GM15510 (cell line): ENCODE results near the gene PRIMPOL.

Source experiments
- POLR2A ChIP-seq: IDR thresholded peaks from 3 replicates; pipeline ENCODE4 v1.6.1; 2011; ENCODE audit warnings: borderline replicate concordance; ENCODE audit not compliant: insufficient read length; ENCODE audit errors: extremely low read depth

The PRIMPOL gene

DNA sequence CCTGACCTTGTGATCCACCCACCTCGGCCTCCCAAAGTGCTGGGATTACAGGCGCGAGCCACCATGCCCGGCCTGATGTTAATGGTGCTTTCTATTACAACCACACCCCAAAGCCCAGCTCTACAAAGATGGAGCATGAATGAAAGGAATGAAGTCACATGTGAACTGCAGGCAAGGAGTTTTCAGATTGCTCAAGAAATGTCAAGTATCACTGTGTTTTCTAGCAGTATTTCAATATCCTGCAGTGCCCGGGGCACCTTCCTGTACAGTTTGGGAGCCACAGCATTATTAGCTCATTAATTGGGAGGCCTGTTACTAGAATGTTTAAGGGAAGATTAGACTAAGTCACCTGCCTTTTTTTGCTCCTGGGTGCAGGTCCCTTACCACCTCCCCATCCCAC lies 40.1 kb downstream of the PRIMPOL start:
- no peak for TF ChIP-seq POLR2A

DNA sequence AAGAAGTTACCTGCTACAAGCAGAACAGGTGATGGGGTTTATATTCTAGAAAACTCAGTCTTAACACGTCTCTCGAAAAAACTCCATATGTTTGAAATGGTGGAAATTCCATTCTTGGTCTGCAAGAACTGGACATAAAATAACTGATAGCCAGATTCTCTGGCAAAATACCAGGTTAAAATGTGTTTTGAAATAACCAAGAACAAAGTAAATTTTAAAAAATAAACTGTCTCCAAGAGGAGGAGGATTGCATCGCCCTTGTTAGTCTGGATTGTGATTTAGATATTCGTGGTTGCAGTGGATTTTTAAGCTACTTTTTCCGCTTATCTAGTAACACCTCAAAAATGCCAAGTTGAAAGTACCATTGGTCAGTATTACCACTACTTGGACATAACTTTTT lies 43.5 kb downstream of the PRIMPOL start:
- TF ChIP-seq POLR2A: no peak

DNA sequence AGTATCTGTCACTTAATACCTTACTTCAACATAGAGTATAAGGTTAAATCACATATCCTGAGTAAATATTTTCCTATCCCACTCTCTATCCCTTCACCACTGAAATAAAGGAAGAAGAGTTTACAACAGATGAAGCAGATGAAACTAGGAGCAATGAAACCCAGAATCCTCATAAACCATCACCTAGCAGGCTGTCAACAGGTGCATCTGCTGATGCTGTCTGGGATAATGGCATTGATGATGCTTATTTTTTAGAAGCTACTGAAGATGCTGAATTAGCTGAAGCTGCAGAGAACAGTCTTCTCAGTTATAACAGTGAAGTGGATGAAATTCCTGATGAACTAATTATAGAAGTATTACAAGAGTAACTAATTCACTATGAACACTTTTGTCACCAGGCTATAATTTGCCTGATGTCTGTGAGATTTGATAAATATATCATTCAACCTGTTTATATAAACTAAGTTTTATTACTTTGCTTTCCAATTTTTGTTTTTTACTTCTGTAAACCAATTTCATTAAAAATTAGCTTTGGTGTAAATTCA lies 44.9 kb downstream of the PRIMPOL start:
- no peak for TF ChIP-seq POLR2A

DNA sequence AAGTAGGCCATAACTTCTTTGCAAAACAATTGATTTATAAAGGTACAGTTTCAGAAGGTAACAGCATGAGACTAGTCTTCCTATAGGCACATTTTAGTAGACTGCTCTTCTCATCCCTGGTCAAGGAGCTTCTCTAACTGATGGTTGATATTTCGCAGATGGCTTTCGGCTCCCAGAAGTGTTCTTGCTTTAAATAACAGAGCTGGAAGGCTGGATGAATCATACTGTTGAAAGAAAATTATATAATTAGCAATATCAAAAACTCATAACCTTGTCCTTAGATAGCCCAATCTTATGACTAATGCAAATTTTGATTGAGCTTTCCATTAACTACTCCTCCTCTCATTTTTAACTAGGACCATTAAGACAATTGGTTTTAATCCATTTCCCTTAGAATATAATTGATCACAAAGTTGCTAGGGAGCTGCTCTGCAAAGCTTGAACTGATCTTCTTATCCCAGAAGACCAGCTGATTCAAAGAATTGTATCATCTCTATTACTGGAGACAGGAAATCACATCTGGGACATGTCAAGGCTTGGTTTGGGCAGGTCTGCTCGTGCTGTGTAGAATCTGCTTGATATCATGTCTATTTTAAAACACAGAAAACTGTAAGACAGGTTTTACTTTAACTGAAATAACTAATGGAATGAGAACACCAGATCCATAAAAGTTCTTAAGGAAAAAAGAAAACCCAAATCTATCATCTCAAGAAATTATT lies 45.8 kb downstream of the PRIMPOL start:
- no peak for TF ChIP-seq POLR2A

DNA sequence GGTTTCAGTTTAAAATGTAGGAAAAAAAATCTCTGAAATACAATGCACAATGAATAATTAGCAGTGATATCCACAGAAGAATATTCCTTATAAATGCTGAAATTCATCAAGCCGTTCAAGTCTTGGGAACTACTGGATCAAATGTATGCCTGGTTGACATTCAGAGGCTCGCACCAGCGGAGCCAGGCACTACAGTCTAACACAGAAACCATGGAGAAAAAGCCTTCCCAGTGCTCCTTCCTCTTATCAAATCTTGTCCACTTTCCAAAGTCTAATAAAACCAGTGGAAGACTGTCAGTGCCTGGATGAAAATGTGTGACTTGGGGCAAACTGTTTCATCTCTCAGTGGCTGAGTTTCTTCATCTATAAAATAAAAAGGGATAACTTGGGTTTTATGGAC lies 48.4 kb downstream of the PRIMPOL start:
- TF ChIP-seq POLR2A: no peak

DNA sequence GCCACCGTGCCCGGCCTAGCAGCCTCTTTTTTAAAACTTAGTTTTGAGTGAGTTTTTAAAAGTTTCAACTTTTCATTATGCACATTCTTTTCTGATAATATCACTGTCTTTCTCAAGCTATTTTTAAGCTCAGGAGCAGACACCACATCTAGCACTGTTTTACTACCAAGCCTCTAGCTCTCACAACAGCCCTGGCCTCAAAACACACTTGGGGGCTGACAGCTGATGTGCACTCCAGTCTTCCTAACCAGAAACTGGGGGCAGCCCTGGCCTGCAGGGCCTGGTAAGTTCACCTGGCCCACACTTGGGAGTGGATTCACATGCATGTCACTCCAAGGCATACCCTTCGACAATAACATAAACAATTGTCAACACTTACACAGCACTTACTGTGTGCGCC lies 50.4 kb downstream of the PRIMPOL start:
- TF ChIP-seq POLR2A: no peak

DNA sequence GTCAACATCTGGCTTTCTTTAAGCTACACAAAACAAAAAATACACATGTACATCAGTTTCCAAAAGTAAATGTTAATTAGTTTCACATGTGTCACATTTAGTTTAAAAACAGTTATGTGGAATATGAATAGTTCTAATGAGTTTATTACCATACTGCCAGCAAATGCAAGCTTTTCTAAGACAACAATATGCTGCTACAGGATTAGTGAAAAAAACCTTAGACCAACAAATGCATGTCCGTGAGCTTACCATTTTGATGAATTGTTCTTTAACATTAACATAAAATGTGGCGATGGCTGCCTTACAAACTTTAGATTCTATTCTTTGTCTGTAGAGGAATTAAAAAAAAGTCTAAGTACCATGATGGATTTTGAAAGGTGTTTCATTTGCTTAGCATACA lies 52.6 kb downstream of the PRIMPOL start:
- TF ChIP-seq POLR2A: no peak

DNA sequence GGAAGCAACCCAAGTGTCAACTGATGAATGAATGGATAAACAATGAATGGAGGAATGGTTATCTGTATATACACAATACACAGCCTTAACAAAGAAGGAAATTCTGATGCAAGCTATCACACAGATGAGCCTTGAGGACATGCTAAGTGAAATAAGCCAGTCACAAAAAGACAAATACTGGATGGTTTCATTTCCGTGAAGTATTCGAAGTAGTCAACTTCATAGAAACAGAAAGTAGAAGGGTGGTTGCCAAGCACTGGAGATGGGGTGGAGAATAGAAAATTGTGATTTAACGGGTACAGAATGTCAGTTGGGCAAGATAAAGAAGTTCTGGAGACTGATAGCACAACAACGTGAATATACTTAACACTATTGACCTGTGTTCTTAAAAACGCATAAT lies 56.2 kb downstream of the PRIMPOL start:
- TF ChIP-seq POLR2A: no peak

DNA sequence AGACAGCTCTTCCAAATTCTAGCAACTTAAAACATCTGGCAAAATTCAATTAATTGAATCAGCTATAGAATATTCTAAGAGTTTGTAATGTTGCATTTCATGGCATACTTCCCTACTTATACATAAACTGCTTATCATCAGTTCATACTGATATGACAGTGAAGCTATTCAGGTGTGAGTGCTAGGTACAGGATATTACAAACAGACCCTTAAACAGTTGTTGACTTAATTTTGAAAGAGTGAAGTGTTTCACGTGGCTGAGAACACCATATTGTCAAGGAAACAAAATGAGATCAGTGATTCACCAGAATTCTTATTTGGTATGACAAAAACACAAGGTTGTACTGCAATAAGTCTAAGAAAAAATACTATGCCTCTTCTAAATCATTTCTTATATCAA lies 56.9 kb downstream of the PRIMPOL start:
- TF ChIP-seq POLR2A: no peak

DNA sequence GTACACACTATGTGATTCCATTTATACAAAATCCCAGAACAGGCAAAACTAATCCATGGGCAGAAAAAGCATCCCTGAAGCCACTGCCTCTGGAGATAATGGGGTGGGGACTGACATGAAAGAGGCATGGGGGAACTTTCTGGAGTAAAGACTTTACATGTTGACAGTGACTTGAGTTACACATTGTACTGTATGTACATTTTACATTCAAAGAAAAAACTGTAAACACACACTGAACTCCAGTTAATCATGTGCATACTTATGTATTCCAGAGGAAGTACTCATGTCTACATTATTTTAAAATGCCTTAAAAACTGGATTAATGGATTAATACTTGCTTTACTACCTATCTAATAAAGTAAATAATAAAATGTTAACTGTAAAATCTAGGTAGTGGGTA lies 62.8 kb downstream of the PRIMPOL start:
- no peak for TF ChIP-seq POLR2A

DNA sequence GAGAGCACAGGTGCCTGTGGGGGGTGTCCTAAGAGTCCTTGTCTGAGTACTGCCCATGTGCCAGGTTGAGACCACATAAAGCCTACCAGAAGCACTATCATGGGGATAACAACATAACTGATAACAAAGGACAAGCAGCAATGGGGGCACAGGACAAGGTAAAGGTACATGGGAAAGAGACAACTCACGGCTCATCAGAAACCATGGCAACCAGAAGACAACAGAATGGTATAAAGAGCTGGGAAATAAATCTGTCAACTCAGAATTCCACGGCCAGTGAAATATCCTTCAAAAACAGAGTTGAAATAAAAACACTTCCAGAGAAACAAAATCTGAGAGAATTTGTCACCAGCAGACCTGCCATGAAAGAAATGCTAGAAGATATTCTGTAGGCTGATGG lies 64.3 kb downstream of the PRIMPOL start:
- no peak for TF ChIP-seq POLR2A

DNA sequence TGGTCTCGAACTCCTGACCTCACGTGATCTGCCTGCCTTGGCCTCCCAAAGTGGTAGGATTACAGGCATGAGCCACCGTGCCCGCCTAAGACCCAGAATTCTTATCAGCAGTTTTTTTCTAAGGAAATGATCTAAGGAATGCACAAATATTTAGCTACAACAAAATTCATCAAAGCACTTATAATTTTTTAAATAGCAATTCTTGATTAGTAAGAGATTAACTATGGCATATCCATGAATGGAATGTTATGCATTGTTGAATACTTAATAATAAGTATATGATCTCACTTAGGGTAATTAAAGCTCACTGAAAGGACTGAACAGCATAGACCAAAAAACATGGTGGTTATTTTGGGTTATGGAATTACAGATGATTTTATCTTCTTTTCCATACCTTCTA lies 66.0 kb downstream of the PRIMPOL start:
- TF ChIP-seq POLR2A: no peak

DNA sequence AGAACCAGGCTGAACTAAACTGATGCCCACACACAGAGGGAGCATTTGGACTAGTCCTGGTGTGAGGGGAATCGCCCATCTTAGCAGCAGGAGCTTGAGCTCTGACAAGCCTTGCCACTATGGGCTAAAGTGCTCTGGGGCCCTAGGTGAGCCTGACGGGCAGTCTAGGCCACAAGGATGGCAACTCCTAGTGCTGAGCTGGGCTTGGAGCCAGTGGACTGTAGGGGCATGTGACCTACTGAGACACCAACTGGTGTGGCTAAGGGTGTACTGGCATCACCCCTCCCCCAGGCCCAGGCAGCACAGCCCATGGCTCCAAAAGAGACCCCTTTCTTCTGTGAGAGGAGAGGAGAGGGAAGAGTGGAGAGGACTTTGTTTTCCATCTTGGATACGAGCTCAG lies 69.9 kb downstream of the PRIMPOL start:
- no peak for TF ChIP-seq POLR2A

DNA sequence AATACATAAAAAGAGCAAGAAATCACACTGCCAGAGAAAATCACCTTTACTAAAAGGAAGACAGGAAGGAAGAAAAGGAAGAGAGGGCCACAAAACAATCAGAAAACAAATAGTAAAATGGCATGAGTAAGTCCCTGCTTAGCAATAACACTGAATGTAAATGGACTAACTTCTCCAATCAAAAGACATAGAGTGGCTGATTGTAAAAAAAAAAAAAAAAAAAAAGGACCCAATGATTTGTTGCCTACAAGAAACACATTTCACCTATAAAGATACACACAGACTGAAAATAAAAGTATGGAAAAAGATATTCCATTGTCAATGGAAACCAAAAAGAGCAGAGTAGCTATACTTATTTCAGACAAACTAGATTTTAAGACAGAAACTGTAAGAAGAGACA lies 71.7 kb downstream of the PRIMPOL start:
- TF ChIP-seq POLR2A: no peak

DNA sequence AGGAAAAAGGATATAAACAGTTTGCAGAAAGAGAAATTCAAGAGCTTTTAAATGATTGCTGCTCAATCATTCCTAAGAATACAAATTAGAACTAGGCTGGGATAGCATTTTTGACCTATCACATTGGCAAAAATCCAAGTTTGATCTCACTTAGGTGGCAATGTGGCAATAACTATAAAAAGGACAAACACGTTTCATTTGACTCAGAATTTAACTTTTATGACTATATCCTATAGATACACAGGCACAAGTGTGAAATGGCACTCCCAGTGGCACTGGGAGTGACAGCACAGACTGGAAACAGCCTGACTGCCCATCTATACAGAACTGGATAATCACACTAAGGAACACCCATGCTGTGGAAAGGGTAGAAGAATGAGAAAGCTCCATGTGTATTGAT lies 73.3 kb downstream of the PRIMPOL start:
- no peak for TF ChIP-seq POLR2A

DNA sequence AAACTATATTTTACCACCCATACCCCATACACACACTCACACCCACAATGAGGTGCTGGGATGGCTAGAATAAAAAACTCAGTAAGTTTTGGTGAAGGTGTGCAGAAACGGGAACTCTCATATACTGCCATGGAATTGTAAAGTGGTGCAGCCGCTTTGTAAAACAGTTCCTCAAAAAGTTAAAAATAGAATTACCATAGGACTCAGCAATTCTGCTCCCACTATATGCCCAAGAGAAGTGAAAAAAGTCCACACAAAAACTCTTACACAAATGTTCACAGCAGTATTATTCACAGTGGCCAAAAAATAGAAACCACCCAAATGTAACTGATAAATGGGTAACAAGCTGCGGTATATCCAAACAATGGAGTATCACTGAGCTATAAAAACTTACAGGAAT lies 77.9 kb downstream of the PRIMPOL start:
- no peak for TF ChIP-seq POLR2A

DNA sequence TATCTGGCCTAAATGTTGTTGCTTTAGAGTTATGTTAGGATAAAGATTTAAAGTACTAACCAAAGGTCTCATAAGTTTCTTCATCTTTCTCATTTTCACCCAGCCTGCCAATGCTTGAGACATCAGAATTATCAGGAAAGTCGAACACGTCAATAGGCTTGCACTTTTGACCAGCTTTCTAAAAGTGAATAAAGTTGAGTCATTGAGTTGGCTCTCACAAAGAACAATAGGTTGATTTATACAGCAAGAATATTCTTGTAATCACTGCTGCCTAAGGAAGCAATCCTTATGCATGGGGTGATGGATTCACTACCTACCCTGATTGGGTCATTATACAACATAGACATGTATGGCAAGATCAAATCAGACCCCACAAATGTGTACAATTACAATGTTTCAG lies 79.3 kb downstream of the PRIMPOL start:
- no peak for TF ChIP-seq POLR2A

DNA sequence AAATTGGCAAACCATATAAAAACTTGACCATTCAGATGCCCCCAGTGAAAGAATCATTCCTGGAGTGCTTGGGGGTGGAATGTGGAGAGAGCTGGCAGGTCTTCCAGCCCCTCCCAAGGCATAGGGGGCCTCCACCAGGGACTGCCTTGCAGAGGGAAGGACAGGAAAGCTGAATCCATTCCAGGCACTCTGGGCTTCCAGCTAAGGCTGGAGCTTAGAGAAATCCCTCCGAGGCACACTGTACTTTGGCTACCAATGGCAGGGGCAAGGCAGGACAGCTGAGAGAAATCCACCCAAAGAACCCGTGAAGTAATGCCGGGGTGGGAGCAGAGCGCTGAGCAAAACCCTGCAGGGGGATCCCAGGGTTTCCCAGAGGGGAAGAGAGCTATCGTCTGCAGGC lies 80.4 kb downstream of the PRIMPOL start:
- TF ChIP-seq POLR2A: no peak

DNA sequence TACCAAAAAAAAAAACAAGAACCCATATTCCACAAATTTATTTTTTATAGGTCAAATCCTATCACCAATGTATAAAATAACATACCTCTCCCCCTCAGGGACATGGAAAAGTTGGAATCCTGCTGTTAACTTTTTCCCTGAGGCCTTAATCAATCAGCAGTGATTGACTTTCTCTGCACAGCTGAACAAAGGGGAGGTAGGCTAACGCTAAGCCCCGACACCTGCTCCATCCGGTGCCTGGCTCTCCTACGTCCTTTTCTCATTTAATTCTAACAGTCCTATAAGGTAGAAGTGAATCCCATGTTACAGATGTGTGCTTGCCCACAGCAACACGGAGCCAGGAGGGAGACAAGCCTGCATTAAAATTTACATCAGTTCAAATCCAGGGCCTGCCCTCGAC lies 81.5 kb downstream of the PRIMPOL start:
- no peak for TF ChIP-seq POLR2A
